ENCODE data around the gene PDCD2L. TPM values are rescaled to one million over a fixed set of nuclear protein-coding genes. Genes with fewer than 3 reads are reported as not detected.

The PDCD2L gene
- polyA plus RNA-seq, 1 experiment: 9.3 TPM

GRCh38 chr19:34430738-34431625 is 26.8 kb downstream of the PDCD2L start:
- TF ChIP-seq CTCF (IDR thresholded peaks at IDR 0.05; ENCODE audit: insufficient read depth, low read depth, low read length): peak; percentile 80
- no peak overlapping the region for H3K4me3 ChIP-seq (ENCODE audit: low read depth, low read length)
- H3K27me3 ChIP-seq (ENCODE audit: control insufficient read depth, insufficient read depth, low read length): no peaks in the 10 kb centered on the region
- ChIA-PET POLR2A (no interaction called here), CTCF (interaction anchor here (0.7 to 1.6 kb wide), 9 partner anchors 10 to 1351 kb away, joined by 3 to 18 read pairs (median 3); partner anchors contain the start of gene WTIP)
- H3K36me3 ChIP-seq (ENCODE audit: control insufficient read depth, insufficient read depth, low read length): peaks cover 9% of the 10 kb centered on the region
- no peak for DNase-seq (ENCODE audit: low read depth)

- Histone ChIP-seq H3K4me3 (ENCODE audit: low read depth, low read length) (no peak overlapping the region), H3K27me3 (ENCODE audit: control insufficient read depth, insufficient read depth, low read length) (no peaks in the 10 kb centered on the region), H3K36me3 (ENCODE audit: control insufficient read depth, insufficient read depth, low read length) (peaks cover 8% of the 10 kb centered on the region)
- ChIA-PET POLR2A (no interaction called here), CTCF (interaction anchor here (1.0 to 1.1 kb wide), 2 partner anchors 12 to 50 kb away, joined by 3 read pairs; partner anchors contain the start of gene WTIP)
- DNase-seq (ENCODE audit: low read depth): no peak
- no peak for TF ChIP-seq CTCF (IDR thresholded peaks at IDR 0.05; ENCODE audit: insufficient read depth, low read depth, low read length)
These were observed 27.6 kb downstream of the PDCD2L start for GRCh38 chr19:34431681-34432402.

- no peak for TF ChIP-seq CTCF (IDR thresholded peaks at IDR 0.05; ENCODE audit: insufficient read depth, low read depth, low read length)
- Histone ChIP-seq H3K36me3 (ENCODE audit: control insufficient read depth, insufficient read depth, low read length) (peaks cover 11% of the 10 kb centered on the region), H3K4me3 (ENCODE audit: low read depth, low read length) (no peak overlapping the region), H3K27me3 (ENCODE audit: control insufficient read depth, insufficient read depth, low read length) (no peaks in the 10 kb centered on the region)
- no peak for DNase-seq (ENCODE audit: low read depth)
- CTCF ChIA-PET: no interaction called here
- POLR2A ChIA-PET: no interaction called here
These were observed 28.6 kb downstream of the PDCD2L start for GRCh38 chr19:34432797-34433196.

GRCh38 chr19:34436716-34437115 is 32.5 kb downstream of the PDCD2L start:
- no peaks in the 10 kb centered on the region for H3K27me3 ChIP-seq (ENCODE audit: control insufficient read depth, insufficient read depth, low read length)
- ChIA-PET CTCF (interaction anchor here (1.1 kb wide), 1 partner anchor 12 kb away, joined by 4 read pairs; no protein-coding TSS in a partner anchor), POLR2A (no interaction called here)
- DNase-seq (ENCODE audit: low read depth): no peak
- H3K4me3 ChIP-seq (ENCODE audit: low read depth, low read length): no peak overlapping the region
- TF ChIP-seq CTCF (IDR thresholded peaks at IDR 0.05; ENCODE audit: insufficient read depth, low read depth, low read length): no peak
- peaks cover 15% of the 10 kb centered on the region for H3K36me3 ChIP-seq (ENCODE audit: control insufficient read depth, insufficient read depth, low read length)

GRCh38 chr19:34448191-34448590 is 44.0 kb downstream of the PDCD2L start:
- Histone ChIP-seq H3K36me3 (ENCODE audit: control insufficient read depth, insufficient read depth, low read length) (peaks cover 7% of the 10 kb centered on the region), H3K27me3 (ENCODE audit: control insufficient read depth, insufficient read depth, low read length) (no peaks in the 10 kb centered on the region), H3K4me3 (ENCODE audit: low read depth, low read length) (no peak overlapping the region)
- ChIA-PET CTCF (interaction anchor here (1.0 kb wide), 1 partner anchor 12 kb away, joined by 4 read pairs; no protein-coding TSS in a partner anchor), POLR2A (no interaction called here)
- no peak for DNase-seq (ENCODE audit: low read depth)
- TF ChIP-seq CTCF (IDR thresholded peaks at IDR 0.05; ENCODE audit: insufficient read depth, low read depth, low read length): no peak
